ENCODE results near the gene CDK5R2. TPM values are rescaled to one million over a fixed set of nuclear protein-coding genes. Genes with fewer than 3 reads are reported as not detected.
A peak's percentile ranks its signal among the peaks of the same experiment; 100 is the strongest.

The CDK5R2 gene
- total RNA-seq, 1 donor = not detected

GRCh38 chr2:218964041-218964771 is 4.7 kb downstream of the CDK5R2 start:
- Histone ChIP-seq H3K27me3 (ENCODE audit: insufficient read depth, low read length) (peaks cover 50% of the 10 kb centered on the region), H3K27ac (ENCODE audit: low read depth, low read length) (no peak overlapping the region), H2AFZ (ENCODE audit: low read length) (no peak overlapping the region), H3K79me2 (ENCODE audit: insufficient read depth, low read length) (no peaks in the 10 kb centered on the region), H3K4me3 (ENCODE audit: insufficient read depth, low read length) (no peak overlapping the region), H3K4me2 (ENCODE audit: insufficient read depth, low read length) (no peak overlapping the region), H4K20me1 (ENCODE audit: insufficient read depth, low read length) (no peaks in the 10 kb centered on the region), H3K9me3 (ENCODE audit: low read depth, low read length) (no peaks in the 10 kb centered on the region), H3K4me1 (ENCODE audit: insufficient read depth, low read length) (no peaks in the 10 kb centered on the region), H3K36me3 (ENCODE audit: insufficient read depth, low read length) (no peaks in the 10 kb centered on the region)
- no peak for TF ChIP-seq CTCF (IDR thresholded peaks at IDR 0.05; ENCODE audit: extremely low read depth, low read depth, low read length)
- peak; percentile 90 for DNase-seq (ENCODE audit: insufficient read length, low spot score, missing footprints)

GRCh38 chr2:218970894-218971293 is 11.4 kb downstream of the CDK5R2 start:
- Histone ChIP-seq H3K36me3 (ENCODE audit: insufficient read depth, low read length) (no peaks in the 10 kb centered on the region), H3K4me1 (ENCODE audit: insufficient read depth, low read length) (no peaks in the 10 kb centered on the region), H3K4me3 (ENCODE audit: insufficient read depth, low read length) (no peak overlapping the region), H3K27ac (ENCODE audit: low read depth, low read length) (no peak overlapping the region), H4K20me1 (ENCODE audit: insufficient read depth, low read length) (no peaks in the 10 kb centered on the region), H3K9me3 (ENCODE audit: low read depth, low read length) (no peaks in the 10 kb centered on the region), H3K27me3 (ENCODE audit: insufficient read depth, low read length) (peaks cover 35% of the 10 kb centered on the region), H3K4me2 (ENCODE audit: insufficient read depth, low read length) (no peak overlapping the region), H2AFZ (ENCODE audit: low read length) (no peak overlapping the region), H3K79me2 (ENCODE audit: insufficient read depth, low read length) (no peaks in the 10 kb centered on the region)
- no peak for TF ChIP-seq CTCF (IDR thresholded peaks at IDR 0.05; ENCODE audit: extremely low read depth, low read depth, low read length)
- no peak for DNase-seq (ENCODE audit: insufficient read length, low spot score, missing footprints)

- no peak for TF ChIP-seq CTCF (IDR thresholded peaks at IDR 0.05; ENCODE audit: extremely low read depth, low read depth, low read length)
- Histone ChIP-seq H2AFZ (ENCODE audit: low read length) (no peak overlapping the region), H4K20me1 (ENCODE audit: insufficient read depth, low read length) (no peaks in the 10 kb centered on the region), H3K4me2 (ENCODE audit: insufficient read depth, low read length) (no peak overlapping the region), H3K27me3 (ENCODE audit: insufficient read depth, low read length) (peaks cover 47% of the 10 kb centered on the region), H3K27ac (ENCODE audit: low read depth, low read length) (no peak overlapping the region), H3K36me3 (ENCODE audit: insufficient read depth, low read length) (no peaks in the 10 kb centered on the region), H3K79me2 (ENCODE audit: insufficient read depth, low read length) (no peaks in the 10 kb centered on the region), H3K4me3 (ENCODE audit: insufficient read depth, low read length) (no peak overlapping the region), H3K4me1 (ENCODE audit: insufficient read depth, low read length) (no peaks in the 10 kb centered on the region), H3K9me3 (ENCODE audit: low read depth, low read length) (no peaks in the 10 kb centered on the region)
- DNase-seq (ENCODE audit: insufficient read length, low spot score, missing footprints) = no peak
Observed at GRCh38 chr2:218975060-218975777, 15.8 kb downstream of the CDK5R2 start.

All from osteoblast (primary cell).